Activated CD4-positive, alpha-beta memory T cell treated with anti-CD3 and anti-CD28 coated beads for 36 hours (primary cell): ENCODE results near the gene RNF141. TPM values are rescaled to one million over a fixed set of nuclear protein-coding genes. Genes with fewer than 3 reads are reported as not detected.

Experiments used
- CTCF ChIA-PET: fragments of 350-600 bp; sonication (Branson Sonifier 250); formaldehyde crosslinking; loops from one replicate; lab custom pipeline; 2021; ENCODE audit warnings: antibody characterized with exemption, inconsistent platforms; lab: Charles Lee
- POLR2A ChIA-PET: fragments of 350-600 bp; sonication (Branson Sonifier 250); formaldehyde crosslinking; loops from one replicate; lab custom pipeline; 2021; ENCODE audit warnings: antibody characterized with exemption; lab: Charles Lee
- DNase-seq: peaks from one replicate; pipeline ENCODE4 v3.0.0-alpha.2; 2020
- H3K27ac Mint-ChIP-seq: one replicate; pipeline ENCODE4 v1.8.0; 2021; ENCODE audit warnings: mixed read lengths
- H3K27me3 Mint-ChIP-seq: one replicate; pipeline ENCODE4 v1.8.0; 2021; ENCODE audit warnings: mixed read lengths
- H3K36me3 Mint-ChIP-seq: one replicate; pipeline ENCODE4 v1.8.0; 2021; ENCODE audit warnings: mixed read lengths
- H3K4me1 Mint-ChIP-seq: one replicate; pipeline ENCODE4 v1.8.0; 2021; ENCODE audit warnings: low read depth, mixed read lengths
- H3K4me3 Mint-ChIP-seq: one replicate; pipeline ENCODE4 v1.8.0; 2021; ENCODE audit warnings: mild to moderate bottlenecking, mixed read lengths
- H3K9me3 Mint-ChIP-seq: one replicate; pipeline ENCODE4 v1.8.0; 2021; ENCODE audit warnings: mixed read lengths
- intact Hi-C: fragments of 100-400 bp; cut with micrococcal nuclease; formaldehyde crosslinking; loops from one replicate; pipeline ENCODE4 v1.15.1; 2023
- total RNA-seq, 2 experiments: library from RNA; stranded (reverse); gene quantifications; one replicate each; pipeline ENCODE4 v1.2.3, GENCODE V29; 2021

The RNF141 gene
- total RNA-seq, 2 experiments from 2014 or later, result 17.9 to 18.7 TPM

DNA sequence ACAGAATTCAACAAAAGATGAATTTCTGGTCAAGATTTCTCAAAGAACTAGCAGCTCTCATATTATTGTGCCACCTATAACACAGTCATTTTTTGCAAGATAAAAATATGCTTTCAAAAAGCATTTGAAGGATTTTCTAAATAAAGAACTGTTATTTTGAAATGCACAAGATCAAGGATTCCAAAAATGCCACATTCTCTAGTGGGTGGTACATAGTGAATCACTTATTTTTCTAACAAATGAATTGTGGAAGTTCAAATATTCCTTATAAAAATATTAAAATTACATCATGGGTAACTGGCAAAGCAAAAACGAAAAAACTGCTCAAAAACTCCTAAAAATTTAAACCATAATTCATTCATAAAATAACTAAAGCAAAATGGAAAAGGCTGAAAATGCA lies 2.1 kb downstream of the RNF141 start:
- Mint-ChIP-seq H3K4me3 (no peak overlapping the region), H3K36me3 (no peaks in the 10 kb centered on the region), H3K9me3 (no peaks in the 10 kb centered on the region), H3K27ac (no peak overlapping the region), H3K27me3 (no peaks in the 10 kb centered on the region), H3K4me1 (peaks cover 12% of the 10 kb centered on the region)
- intact Hi-C loops, result no loop called here
- no peak for DNase-seq
- ChIA-PET POLR2A (no interaction called here), CTCF (no interaction called here)

DNA sequence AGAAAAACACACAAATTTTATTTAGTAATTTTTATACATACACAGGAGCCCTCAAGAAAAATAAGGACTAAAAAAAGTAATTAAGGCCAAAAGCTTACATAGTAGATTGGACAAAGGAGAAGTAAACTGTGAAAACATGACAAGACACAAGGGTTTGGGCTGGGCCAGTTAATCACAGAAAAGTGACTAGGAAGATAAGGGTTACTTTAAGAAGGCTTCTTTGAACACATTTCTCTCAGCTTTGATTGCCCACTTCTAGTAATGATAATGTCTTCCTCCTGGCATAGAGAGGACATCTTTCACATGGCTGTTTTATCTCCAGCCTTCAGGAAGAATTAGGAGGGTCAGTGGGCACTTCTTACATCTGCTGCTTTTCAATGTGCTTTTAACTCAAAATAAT lies 3.4 kb downstream of the RNF141 start:
- H3K4me1 Mint-ChIP-seq, result peaks cover 12% of the 10 kb centered on the region
- H3K27me3 Mint-ChIP-seq, result no peaks in the 10 kb centered on the region
- intact Hi-C loops, result no loop called here
- H3K9me3 Mint-ChIP-seq, result no peaks in the 10 kb centered on the region
- H3K36me3 Mint-ChIP-seq, result no peaks in the 10 kb centered on the region
- H3K27ac Mint-ChIP-seq, result no peak overlapping the region
- no peak for DNase-seq
- ChIA-PET POLR2A (no interaction called here), CTCF (no interaction called here)
- H3K4me3 Mint-ChIP-seq, result no peak overlapping the region

DNA sequence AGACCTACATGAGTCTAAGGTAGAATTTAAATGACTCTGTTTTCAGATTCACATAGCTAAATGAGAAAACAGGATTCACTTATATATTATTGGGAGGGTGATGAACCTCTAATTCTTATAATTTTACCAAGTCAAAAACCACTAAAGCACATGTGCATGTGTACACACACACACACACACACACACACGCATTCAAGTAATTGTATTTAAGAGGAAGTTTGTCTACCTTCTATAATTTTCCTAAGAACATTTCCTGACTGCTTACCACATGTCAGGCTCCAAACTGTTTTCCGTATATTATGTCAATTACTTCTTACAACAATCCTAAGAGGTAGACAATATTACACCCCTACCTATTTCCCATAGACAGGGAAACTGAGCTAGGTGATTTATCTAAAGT lies 6.7 kb downstream of the RNF141 start:
- H3K27me3 Mint-ChIP-seq, result no peaks in the 10 kb centered on the region
- H3K9me3 Mint-ChIP-seq, result no peaks in the 10 kb centered on the region
- DNase-seq, result no peak
- peaks cover 2% of the 10 kb centered on the region for H3K4me1 Mint-ChIP-seq
- no peak overlapping the region for H3K27ac Mint-ChIP-seq
- ChIA-PET CTCF (interaction anchor here (1.0 to 1.5 kb wide), 3 partner anchors 78 to 120 kb away, joined by 3 to 9 read pairs (median 4); no protein-coding TSS in a partner anchor), POLR2A (interaction anchor here (0.6 kb wide), 1 partner anchor 66 kb away, joined by 3 read pairs; no protein-coding TSS in a partner anchor)
- H3K4me3 Mint-ChIP-seq, result no peak overlapping the region
- H3K36me3 Mint-ChIP-seq, result peaks cover 8% of the 10 kb centered on the region
- intact Hi-C loops, result no loop called here

DNA sequence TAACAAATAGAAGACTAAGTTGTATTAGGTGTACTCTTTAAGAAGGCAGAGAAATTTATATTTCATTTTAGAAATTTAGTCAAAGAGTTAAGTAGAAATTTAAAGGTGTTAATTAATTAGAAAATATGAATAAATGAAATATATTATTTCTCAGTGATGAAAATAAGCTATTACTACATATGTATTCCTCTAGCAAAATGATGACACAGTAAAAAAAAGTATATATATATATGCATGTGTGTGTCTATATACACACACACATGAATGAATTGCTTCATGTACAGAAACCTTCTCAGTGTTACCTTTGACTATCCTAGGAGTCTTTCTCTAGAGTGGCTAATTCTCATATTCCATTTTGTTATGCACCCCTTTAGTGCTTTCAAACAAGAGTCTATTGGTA lies 7.7 kb downstream of the RNF141 start:
- no peaks in the 10 kb centered on the region for H3K9me3 Mint-ChIP-seq
- H3K36me3 Mint-ChIP-seq, result peaks cover 16% of the 10 kb centered on the region
- no peak overlapping the region for H3K27ac Mint-ChIP-seq
- POLR2A ChIA-PET, result no interaction called here
- no peak for DNase-seq
- no peaks in the 10 kb centered on the region for H3K4me1 Mint-ChIP-seq
- no peak overlapping the region for H3K4me3 Mint-ChIP-seq
- CTCF ChIA-PET, result interaction anchor here (4.3 kb wide), 1 partner anchor 8 kb away, joined by 43 read pairs; the partner anchor contains the start of gene RNF141
- H3K27me3 Mint-ChIP-seq, result no peaks in the 10 kb centered on the region
- intact Hi-C loops, result no loop called here

DNA sequence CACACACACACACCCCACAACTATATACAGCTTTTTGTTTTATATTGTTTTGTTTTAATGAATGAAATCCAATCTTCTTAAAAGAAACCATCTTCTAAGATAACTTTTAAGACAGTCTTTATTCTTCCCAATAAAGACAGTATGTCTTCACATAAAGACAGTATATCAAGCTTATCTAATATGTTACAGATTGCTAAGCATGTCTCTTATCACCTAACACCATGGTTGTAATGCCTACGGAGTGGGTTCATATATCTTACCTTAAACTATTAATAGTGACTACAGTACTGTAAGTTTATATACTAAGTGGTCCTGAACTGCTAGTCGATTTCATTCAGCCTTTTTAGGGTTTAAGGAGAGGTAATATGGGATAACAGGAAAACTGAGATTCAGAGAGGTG lies 8.5 kb downstream of the RNF141 start:
- DNase-seq, result no peak
- Mint-ChIP-seq H3K4me3 (no peak overlapping the region), H3K9me3 (no peaks in the 10 kb centered on the region), H3K27me3 (no peaks in the 10 kb centered on the region), H3K4me1 (peaks cover 2% of the 10 kb centered on the region), H3K27ac (no peak overlapping the region), H3K36me3 (peaks cover 17% of the 10 kb centered on the region)
- intact Hi-C loops, result no loop called here
- ChIA-PET POLR2A (no interaction called here), CTCF (interaction anchor here (4.3 kb wide), 1 partner anchor 9 kb away, joined by 43 read pairs; the partner anchor contains the start of gene RNF141)

DNA sequence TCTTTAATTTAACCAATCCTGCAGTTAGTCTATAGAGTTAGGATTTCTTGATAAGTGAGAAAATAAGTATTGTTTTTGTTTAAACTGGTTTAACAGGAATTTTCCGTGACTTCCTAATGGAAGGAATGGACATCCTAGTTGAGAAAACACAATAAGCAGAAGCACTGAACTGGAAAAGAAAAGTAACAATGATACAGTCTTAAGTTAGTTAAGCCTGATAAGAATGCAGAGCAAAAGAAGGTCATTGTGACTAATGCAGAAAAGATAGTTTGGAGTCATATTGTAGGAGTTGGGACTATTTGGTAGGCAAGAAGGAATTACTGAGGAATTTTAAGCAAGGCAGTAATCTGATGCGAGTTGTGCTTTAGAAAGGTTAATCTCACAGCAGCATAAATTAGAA lies 11.7 kb downstream of the RNF141 start:
- ChIA-PET POLR2A (no interaction called here), CTCF (interaction anchor here (2.2 kb wide), 1 partner anchor 12 kb away, joined by 20 read pairs; the partner anchor contains the start of gene RNF141)
- Mint-ChIP-seq H3K27ac (no peak overlapping the region), H3K27me3 (no peaks in the 10 kb centered on the region), H3K4me1 (peaks cover 15% of the 10 kb centered on the region), H3K9me3 (no peaks in the 10 kb centered on the region), H3K36me3 (peaks cover 31% of the 10 kb centered on the region), H3K4me3 (no peak overlapping the region)
- intact Hi-C loops, result no loop called here
- DNase-seq, result no peak

DNA sequence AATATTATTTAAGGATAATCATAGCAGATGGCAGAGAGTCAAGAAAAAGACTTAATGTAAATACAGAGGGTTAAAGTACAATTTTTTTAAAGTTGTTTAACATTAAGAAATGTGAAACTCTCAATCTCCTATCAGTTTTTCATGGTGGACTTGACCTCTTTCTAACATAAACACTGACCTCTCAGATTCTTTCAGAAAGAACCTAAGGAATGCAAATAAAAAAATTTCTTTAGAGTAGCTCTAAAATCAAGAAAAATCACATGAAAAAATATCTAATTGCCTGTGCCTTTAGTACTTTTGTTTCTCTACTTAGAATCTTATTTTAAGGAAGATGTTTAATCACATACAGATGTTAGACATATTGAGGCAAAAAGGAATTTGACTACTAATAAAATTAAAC lies 12.9 kb downstream of the RNF141 start:
- peaks cover 34% of the 10 kb centered on the region for H3K36me3 Mint-ChIP-seq
- intact Hi-C loops, result no loop called here
- no peak overlapping the region for H3K27ac Mint-ChIP-seq
- H3K27me3 Mint-ChIP-seq, result no peaks in the 10 kb centered on the region
- H3K4me3 Mint-ChIP-seq, result no peak overlapping the region
- DNase-seq, result no peak
- H3K9me3 Mint-ChIP-seq, result no peaks in the 10 kb centered on the region
- ChIA-PET POLR2A (no interaction called here), CTCF (interaction anchor here (0.7 to 2.2 kb wide), 5 partner anchors 13 to 950 kb away, joined by 3 to 20 read pairs (median 4); partner anchors contain the start of gene RNF141)
- H3K4me1 Mint-ChIP-seq, result peaks cover 15% of the 10 kb centered on the region

DNA sequence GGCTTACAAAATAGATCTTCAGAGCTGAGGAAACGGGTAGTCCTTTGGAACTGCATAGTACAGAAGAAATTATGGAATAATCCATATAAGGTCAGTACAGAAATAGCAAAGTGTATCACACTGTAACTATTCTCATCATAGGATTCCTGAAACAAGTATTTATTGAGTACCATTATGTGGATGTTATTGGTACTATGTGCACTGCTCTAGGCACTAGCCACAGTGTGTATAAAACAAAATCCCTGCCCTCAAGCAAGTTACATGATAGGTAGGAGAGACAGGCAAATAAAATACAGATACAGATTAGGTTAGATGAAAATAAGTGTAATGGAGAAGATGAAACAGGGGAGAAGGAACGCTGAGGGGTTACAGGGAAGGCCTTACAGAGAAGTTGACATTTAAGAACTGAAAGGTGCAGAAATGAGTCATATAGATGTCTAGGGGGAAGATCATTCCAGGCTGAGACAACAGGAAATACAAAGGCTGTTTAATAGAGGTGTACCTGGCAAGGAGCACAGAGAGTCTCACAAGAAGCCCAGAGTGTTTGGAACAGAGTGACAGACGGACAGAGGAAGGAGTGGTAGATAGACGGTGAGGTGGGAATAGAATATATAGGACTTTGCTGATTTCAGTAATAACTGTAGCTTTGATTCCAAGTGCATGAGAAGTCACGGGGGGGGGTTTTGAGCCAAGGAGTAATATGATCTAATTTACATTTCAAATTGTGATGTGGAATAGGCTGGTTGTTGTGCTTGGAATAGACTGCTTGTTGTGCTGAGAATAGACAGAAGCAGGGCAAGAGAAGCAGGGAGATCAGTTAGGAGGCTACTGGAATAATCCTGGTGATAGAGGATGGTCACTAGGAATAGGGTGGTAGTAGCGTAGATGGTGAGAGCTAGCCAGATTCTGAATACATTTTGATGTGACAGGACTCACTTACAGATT lies 13.7 kb downstream of the RNF141 start:
- POLR2A ChIA-PET, result no interaction called here
- no peak for DNase-seq
- peak overlapping the region; percentile 42 for H3K27ac Mint-ChIP-seq

DNA sequence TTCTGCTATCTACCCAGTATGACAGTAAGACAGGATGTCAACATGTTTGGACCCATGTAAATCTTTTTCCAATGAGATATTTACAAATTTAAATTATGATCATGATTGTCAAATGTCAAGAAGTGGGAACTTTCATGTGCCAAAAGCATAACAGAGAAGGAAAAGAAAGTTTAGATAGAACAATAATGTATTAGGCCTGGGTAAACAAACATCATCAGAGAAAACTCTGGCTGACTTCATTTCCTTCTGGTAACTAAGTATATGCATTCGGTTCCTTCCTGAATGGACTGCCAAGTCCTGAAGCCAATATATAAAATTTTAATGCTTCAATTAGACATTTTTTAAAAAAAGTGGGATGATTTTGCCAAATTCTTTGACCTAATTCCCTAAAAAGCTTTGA lies 16.5 kb downstream of the RNF141 start:
- no peaks in the 10 kb centered on the region for H3K27me3 Mint-ChIP-seq
- intact Hi-C loops, result no loop called here
- ChIA-PET POLR2A (no interaction called here), CTCF (no interaction called here)
- H3K4me1 Mint-ChIP-seq, result peaks cover 15% of the 10 kb centered on the region
- H3K36me3 Mint-ChIP-seq, result peaks cover 34% of the 10 kb centered on the region
- H3K9me3 Mint-ChIP-seq, result no peaks in the 10 kb centered on the region
- H3K4me3 Mint-ChIP-seq, result no peak overlapping the region
- DNase-seq, result no peak
- no peak overlapping the region for H3K27ac Mint-ChIP-seq

More for the DNA sequence above, 13.7 kb downstream of the RNF141 start:
- CTCF ChIA-PET, result interaction anchor here (1.1 to 2.2 kb wide), 3 partner anchors 14 to 127 kb away, joined by 4 to 20 read pairs (median 6); partner anchors contain the start of gene RNF141
- Mint-ChIP-seq H3K4me1 (peaks cover 15% of the 10 kb centered on the region), H3K4me3 (no peak overlapping the region), H3K27me3 (no peaks in the 10 kb centered on the region), H3K36me3 (peaks cover 32% of the 10 kb centered on the region), H3K9me3 (no peaks in the 10 kb centered on the region)
- intact Hi-C loops, result no loop called here

DNA sequence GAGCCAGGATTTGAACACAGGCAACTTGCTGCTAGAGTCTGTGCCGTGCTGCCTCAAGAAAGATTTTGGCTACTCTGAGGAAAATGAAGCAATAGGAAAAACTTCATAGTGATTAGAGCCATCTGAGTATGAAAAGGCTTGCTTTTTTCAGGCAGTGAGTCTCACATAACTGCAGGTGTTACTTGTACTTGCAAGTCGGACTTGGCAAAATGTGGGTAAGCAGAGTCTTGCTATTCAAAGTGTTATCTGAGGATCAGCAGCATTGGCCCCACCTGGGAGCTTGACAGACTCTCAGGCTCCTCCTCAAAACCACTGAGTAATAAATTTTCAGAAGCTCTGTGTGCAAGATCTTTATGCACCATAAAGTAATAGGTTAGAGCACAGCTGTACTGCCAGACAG lies 18.1 kb downstream of the RNF141 start:
- Mint-ChIP-seq H3K4me3 (no peak overlapping the region), H3K36me3 (peaks cover 24% of the 10 kb centered on the region), H3K27ac (no peak overlapping the region), H3K9me3 (no peaks in the 10 kb centered on the region), H3K4me1 (peaks cover 15% of the 10 kb centered on the region), H3K27me3 (no peaks in the 10 kb centered on the region)
- ChIA-PET CTCF (no interaction called here), POLR2A (interaction anchor here (0.8 kb wide), 1 partner anchor 18 kb away, joined by 3 read pairs; the partner anchor contains the start of gene RNF141)
- DNase-seq, result no peak
- intact Hi-C loops, result no loop called here

DNA sequence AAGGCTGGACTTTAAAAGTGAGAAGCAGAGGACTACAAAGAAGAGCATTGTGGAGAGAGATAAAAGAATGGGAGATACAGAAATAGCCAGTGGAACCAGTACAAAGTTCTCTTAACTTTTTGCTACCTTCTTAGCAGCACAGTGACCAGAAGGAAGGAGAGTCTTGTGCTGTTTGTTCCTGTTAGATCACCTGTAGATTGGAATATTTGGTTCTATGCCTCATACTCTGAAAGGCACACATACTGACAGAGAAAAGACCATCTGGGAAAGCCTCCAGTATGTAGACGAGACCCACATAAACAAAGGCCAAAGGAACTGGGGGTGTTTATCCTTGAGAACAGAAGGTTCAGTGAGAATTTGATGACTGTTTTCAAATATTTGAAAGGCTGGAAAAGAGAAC lies 18.7 kb downstream of the RNF141 start:
- ChIA-PET CTCF (interaction anchor here (1.1 kb wide), 1 partner anchor 18 kb away, joined by 3 read pairs; the partner anchor contains the start of gene RNF141), POLR2A (no interaction called here)
- no peak overlapping the region for H3K4me3 Mint-ChIP-seq
- no peak overlapping the region for H3K27ac Mint-ChIP-seq
- H3K36me3 Mint-ChIP-seq, result peaks cover 21% of the 10 kb centered on the region
- no peak for DNase-seq
- H3K4me1 Mint-ChIP-seq, result peaks cover 10% of the 10 kb centered on the region
- intact Hi-C loops, result no loop called here
- H3K9me3 Mint-ChIP-seq, result no peaks in the 10 kb centered on the region
- no peaks in the 10 kb centered on the region for H3K27me3 Mint-ChIP-seq

DNA sequence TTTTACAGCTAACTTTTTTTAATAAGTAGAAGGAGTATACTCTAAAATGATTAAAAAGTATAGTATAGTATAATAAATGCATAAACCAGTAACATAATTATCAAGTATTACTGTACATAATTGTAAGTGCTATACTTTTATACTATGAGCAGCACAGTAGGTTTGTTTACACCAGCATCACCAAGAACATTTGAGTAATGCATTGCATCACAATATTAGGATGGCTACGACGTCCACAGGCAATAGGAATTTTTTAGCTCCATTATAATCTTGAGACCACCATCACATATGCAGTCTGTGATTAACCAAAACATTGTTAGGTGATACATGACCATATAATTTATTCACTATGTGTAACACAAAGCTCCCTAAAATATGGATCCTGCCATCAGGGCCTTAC lies 20.4 kb downstream of the RNF141 start:
- H3K27ac Mint-ChIP-seq, result no peak overlapping the region

More for the DNA sequence above, 20.4 kb downstream of the RNF141 start:
- H3K9me3 Mint-ChIP-seq, result no peaks in the 10 kb centered on the region
- H3K4me3 Mint-ChIP-seq, result no peak overlapping the region
- no peaks in the 10 kb centered on the region for H3K27me3 Mint-ChIP-seq
- CTCF ChIA-PET, result interaction anchor here (0.9 to 2.1 kb wide), 3 partner anchors 20 to 133 kb away, joined by 3 to 6 read pairs (median 3); partner anchors contain the start of gene RNF141
- H3K4me1 Mint-ChIP-seq, result no peaks in the 10 kb centered on the region
- intact Hi-C loops, result no loop called here
- peaks cover 17% of the 10 kb centered on the region for H3K36me3 Mint-ChIP-seq
- DNase-seq, result no peak
- POLR2A ChIA-PET, result interaction anchor here (0.8 to 0.9 kb wide), 2 partner anchors 20 to 32 kb away, joined by 3 read pairs; partner anchors contain the start of gene RNF141
